Mucosa of rectum (tissue), 2 donors: ENCODE data around the gene SHLD1.
"Not testable (repeated sequence)": the region's sequence is repeated elsewhere in the genome, so short reads cannot be mapped to it uniquely, and the experiment has no call there.

Experiments
- H3K27ac ChIP-seq, 2 donors: one replicate each; pipeline ENCODE4 v1.7.0; 2013; ENCODE audit warnings: inconsistent platforms in 2 of 2, low read depth in 2 of 2, low read length in 2 of 2
- H3K27me3 ChIP-seq, 2 donors: one replicate each; pipeline ENCODE4 v1.7.0; 2013; ENCODE audit warnings: low read length in 2 of 2; ENCODE audit not compliant: control insufficient read depth in 2 of 2, insufficient read depth in 2 of 2
- H3K36me3 ChIP-seq, 2 donors: one replicate each; pipeline ENCODE4 v1.7.0; 2013; ENCODE audit warnings: low read length in 2 of 2; ENCODE audit not compliant: control insufficient read depth in 2 of 2, insufficient read depth in 2 of 2
- H3K4me1 ChIP-seq, 2 donors: one replicate each; pipeline ENCODE4 v1.7.0; 2013; ENCODE audit warnings: low read length in 2 of 2, mild to moderate bottlenecking in 1 of 2; ENCODE audit not compliant: control insufficient read depth in 2 of 2, insufficient read depth in 2 of 2
- H3K4me3 ChIP-seq, 2 donors: one replicate each; pipeline ENCODE4 v1.7.0; 2013; ENCODE audit warnings: low read length in 2 of 2
- H3K9ac ChIP-seq, 2 donors: one replicate each; pipeline ENCODE4 v1.7.0; 2013; ENCODE audit warnings: low read length in 2 of 2, low read depth in 1 of 2, mild to moderate bottlenecking in 1 of 2
- H3K9me3 ChIP-seq, 2 donors: one replicate each; pipeline ENCODE4 v1.7.0; 2013; ENCODE audit warnings: low read length in 2 of 2; ENCODE audit not compliant: control insufficient read depth in 2 of 2
- donor health status: healthy.
- donor health status: Normal muscosa, but diverticular disease.

The SHLD1 gene

DNA sequence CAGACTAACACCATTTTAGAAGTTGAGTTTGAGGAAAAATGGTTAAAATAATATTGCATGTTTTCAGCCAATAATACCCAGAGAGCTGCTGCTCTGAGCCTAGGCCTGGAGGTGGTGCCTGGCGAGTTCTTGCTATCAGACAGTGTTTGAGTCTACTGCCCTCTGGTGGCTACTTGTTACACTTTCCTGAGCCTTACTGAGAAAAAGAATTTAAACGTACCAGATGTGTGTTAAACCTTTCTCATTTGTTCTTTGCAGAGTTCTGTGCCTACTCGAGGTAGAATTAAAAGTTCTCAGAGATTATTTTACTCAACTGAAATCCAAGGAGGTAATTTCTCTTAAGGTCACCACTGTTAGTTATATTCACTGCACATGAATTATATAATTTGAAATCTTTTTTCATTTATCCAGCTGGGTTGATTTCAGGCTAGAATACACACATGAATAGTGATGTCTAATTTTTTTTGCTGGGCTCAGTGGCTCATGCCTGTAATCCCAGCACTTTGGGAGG lies 38.2 kb downstream of the SHLD1 start:
- Histone ChIP-seq H3K36me3 (no peaks in the 10 kb centered on the region), H3K4me1 (peaks cover 6 to 15% of the 10 kb centered on the region in 2 donors), H3K9ac (no peak overlapping the region), H3K27me3 (no peaks in the 10 kb centered on the region), H3K27ac (no peak overlapping the region), H3K4me3 (no peak overlapping the region), H3K9me3 (no peaks in the 10 kb centered on the region)

DNA sequence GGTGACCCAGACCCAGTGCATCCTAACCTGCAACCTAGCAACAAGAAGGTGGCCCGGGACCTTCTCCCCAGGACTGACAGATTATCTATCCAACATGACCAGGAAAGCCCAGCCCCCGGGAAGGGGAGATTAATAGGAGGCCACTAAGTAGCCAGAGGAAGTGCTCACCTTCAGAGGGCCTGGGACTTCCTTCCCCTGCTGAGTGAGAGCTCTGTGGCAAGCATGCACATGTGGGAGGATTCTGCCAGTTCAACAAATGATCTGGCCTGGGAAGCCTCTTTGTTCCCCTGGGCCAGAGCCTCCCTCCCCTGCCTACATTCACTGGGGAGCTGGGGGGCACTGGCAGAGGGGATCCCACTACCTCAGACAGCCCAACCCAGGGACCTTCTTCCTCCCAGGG lies 39.6 kb downstream of the SHLD1 start:
- H3K27ac ChIP-seq, result no peak overlapping the region
- H3K36me3 ChIP-seq, result no peaks in the 10 kb centered on the region
- H3K4me3 ChIP-seq, result no peak overlapping the region

DNA sequence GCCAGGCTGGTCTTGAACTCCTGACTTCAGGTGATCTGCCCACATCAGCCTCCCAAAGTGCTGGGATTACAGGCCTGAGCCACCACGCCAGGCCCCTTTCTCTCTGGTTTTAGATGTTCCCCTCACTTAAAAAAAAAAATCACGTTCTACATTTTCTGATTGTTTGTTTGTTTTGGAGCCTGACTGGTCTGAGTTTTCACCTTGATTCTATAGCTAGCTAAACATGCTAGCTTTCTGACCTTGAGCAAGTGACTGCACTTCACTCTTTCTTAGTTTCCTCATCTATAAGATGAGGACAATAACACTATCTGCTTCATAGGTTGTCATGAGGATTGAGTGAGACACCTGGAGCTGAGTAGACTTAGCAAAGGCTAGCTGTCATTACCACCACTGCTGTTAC lies 43.7 kb downstream of the SHLD1 start:
- H3K4me3 ChIP-seq, result no peak overlapping the region
- no peak overlapping the region for H3K9ac ChIP-seq
- H3K4me1 ChIP-seq, result peaks cover 12% of the 10 kb centered on the region in 2 donors
- no peaks in the 10 kb centered on the region for H3K36me3 ChIP-seq
- no peaks in the 10 kb centered on the region for H3K9me3 ChIP-seq
- H3K27me3 ChIP-seq, result no peaks in the 10 kb centered on the region
- H3K27ac ChIP-seq, result no peak overlapping the region

More for the DNA sequence above, 39.6 kb downstream of the SHLD1 start:
- Histone ChIP-seq H3K9me3 (no peaks in the 10 kb centered on the region), H3K9ac (no peak overlapping the region), H3K4me1 (peaks cover 6 to 12% of the 10 kb centered on the region in 2 donors), H3K27me3 (no peaks in the 10 kb centered on the region)

DNA sequence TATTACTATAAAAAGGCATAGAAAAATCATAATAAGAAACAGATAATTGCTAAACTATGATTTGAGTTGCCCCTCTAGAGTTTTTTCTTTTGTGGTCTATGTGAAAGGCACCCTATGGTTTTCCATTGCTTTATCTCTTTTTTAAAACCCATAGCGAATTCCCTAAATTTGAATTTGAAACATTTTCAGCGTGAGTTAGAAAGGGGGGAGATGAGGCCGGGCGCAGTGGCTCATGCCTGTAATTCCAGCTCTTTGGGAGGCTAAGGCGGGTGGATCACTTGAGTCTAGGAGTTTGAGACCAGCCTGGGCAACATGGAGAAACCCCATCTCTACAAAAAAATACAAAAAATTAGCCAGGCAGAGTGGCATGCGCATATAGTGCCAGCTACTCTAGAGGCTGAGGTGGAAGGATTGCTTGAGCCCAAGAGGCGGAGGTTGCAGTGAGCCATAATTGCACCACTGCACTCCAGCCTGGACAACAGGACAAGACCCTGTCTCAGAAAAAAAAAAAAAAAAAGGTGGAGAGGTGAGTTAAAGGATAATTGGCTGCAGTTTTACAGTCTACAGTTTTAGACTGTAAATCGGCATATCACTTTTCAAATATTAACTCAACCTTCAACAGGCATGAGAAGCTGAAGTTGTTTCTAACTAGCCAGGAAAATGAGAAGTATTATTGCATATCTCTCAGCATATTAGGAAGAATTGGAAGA lies 46.3 kb downstream of the SHLD1 start:
- H3K9me3 ChIP-seq, result no peaks in the 10 kb centered on the region
- no peaks in the 10 kb centered on the region for H3K36me3 ChIP-seq
- H3K4me3 ChIP-seq, result no peak overlapping the region
- no peak overlapping the region for H3K9ac ChIP-seq
- peaks cover 12% of the 10 kb centered on the region in 2 donors for H3K4me1 ChIP-seq
- H3K27ac ChIP-seq, result peak overlapping the region in 1 of 2 donors; percentile 60
- no peaks in the 10 kb centered on the region for H3K27me3 ChIP-seq

DNA sequence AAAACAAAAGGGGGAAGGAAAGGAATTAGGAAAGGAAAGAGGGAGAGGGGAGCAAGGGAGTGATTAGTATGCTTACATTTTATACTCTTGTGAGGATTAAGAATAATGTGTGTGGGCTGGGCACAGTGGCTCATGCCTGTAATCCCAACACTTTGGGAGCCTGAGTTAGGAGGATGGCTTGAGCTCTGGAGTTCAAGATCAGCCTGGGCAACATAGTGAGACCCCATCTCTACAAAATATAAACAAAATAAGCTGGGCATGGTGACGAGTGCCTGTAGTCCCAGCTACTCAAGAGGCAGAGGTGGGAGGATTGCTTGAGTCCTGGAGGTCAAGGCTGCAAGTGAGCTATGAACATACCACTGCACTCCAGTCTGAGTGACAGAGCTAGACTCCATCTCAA lies 47.0 kb downstream of the SHLD1 start:
- H3K9me3 ChIP-seq, result no peaks in the 10 kb centered on the region
- peaks cover 0 to 3% of the 10 kb centered on the region in 2 donors for H3K36me3 ChIP-seq
- H3K4me3 ChIP-seq, result no peak overlapping the region
- H3K27ac ChIP-seq, result peak overlapping the region; percentile 40 to 60
- peaks cover 12% of the 10 kb centered on the region in 2 donors for H3K4me1 ChIP-seq
- no peaks in the 10 kb centered on the region for H3K27me3 ChIP-seq
- H3K9ac ChIP-seq, result no peak overlapping the region

DNA sequence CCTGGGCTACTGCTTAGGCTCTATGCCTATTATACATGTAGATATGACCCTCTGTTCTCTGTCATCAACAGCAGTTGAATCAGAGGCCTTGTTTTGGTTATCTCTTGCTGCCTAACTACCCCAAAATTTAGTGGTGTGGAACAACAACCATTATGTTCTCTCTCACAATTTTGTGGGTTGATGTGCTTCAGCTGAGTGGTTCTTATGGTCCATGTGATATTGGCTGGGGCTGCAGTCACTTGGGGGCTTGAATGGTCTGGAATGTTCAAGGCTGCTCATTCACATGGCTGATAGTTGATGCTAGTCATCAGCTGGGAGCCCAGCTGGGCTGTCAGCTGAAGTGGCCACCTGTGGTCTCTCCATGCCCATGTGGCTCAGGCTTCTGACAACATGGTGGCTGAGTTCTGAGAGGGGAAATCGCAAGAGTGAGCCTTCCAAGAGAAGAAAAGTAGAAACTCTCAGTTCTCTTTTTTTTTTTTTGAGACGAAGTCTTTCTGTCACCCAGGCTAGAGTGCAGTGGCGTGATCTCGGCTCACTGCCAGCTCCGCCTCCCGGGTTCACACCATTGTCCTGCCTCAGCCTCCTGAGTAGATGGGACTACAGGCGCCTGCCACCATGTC lies 47.8 kb downstream of the SHLD1 start:
- Histone ChIP-seq H3K4me1 (peaks cover 12% of the 10 kb centered on the region in 2 donors), H3K27me3 (no peaks in the 10 kb centered on the region), H3K9me3 (no peaks in the 10 kb centered on the region), H3K4me3 (no peak overlapping the region), H3K36me3 (peaks cover 0 to 3% of the 10 kb centered on the region in 2 donors), H3K27ac (peak overlapping the region; percentile 19 to 40), H3K9ac (no peak overlapping the region)

DNA sequence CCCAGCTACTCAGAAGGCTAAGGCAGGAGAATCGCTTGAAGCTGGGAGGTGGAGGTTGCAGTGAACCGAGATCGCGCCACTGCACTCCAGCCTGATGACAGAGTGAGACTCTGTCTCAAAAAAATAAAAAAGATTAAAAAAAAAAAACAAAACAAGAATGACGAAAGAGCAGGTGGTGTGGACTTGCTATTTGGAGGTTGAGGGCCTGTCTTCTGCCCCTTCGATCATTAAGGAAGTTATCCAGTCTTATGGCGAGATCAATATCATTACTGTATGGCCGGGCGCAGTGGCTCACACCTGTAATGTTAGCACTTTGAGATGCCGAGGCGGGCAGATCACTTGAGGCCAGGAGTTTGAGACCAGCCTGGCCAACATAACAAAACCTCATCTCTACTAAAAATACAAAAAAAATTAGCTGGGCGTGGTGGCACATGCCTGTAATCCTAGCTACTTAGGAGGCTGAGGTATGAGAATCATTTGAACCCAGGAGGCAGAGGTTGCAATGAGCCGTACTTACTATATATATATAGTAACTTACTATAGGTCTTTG lies 53.6 kb downstream of the SHLD1 start:
- H3K27ac ChIP-seq, H3K36me3 ChIP-seq, H3K27me3 ChIP-seq, H3K9me3 ChIP-seq, H3K9ac ChIP-seq, H3K4me3 ChIP-seq: not testable (repeated sequence)
- H3K4me1 ChIP-seq, result peaks cover 2 to 12% of the 10 kb centered on the region in 2 donors

DNA sequence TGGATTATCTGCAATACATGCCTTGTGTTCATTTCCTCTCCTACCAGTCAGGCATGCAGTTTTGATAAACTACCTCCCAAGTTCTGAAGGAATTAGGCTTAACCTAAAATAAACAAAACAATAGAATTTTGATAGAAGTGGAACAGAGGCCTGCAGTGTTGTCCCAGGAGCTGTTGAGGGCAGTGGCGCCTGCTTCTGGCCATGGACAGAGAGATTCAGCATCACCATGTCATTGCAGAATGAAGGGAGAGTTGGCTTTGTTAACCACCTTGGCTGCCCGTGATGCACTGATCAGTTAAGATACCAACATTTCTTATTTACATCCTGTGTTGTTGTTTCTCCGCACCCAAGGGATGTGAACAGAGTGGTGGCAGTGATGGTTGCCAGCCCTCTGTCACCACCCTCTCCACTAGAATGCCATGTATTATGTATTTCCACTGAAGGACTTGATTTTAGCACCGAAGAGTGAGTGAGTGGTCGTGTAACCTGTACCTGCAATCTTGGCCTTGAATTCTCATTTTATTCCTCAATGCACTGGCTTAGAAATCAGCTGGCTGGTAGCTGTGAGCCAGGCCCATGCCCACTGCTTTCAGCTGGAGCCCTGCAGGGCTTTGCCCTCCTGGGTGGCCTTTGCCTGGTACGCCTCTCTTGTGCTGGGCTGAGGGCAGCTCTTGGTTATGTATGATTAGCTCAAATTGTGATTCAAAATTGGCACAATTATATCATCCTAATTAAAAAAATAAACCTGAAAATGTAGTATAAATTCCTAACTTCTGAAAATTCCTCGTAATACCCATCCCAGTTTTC lies 56.5 kb downstream of the SHLD1 start:
- Histone ChIP-seq H3K4me3 (no peak overlapping the region), H3K27ac (no peak overlapping the region), H3K27me3 (no peaks in the 10 kb centered on the region), H3K9ac (no peak overlapping the region), H3K4me1 (peaks cover 2 to 12% of the 10 kb centered on the region in 2 donors), H3K36me3 (peaks cover 0 to 3% of the 10 kb centered on the region in 2 donors), H3K9me3 (no peaks in the 10 kb centered on the region)

DNA sequence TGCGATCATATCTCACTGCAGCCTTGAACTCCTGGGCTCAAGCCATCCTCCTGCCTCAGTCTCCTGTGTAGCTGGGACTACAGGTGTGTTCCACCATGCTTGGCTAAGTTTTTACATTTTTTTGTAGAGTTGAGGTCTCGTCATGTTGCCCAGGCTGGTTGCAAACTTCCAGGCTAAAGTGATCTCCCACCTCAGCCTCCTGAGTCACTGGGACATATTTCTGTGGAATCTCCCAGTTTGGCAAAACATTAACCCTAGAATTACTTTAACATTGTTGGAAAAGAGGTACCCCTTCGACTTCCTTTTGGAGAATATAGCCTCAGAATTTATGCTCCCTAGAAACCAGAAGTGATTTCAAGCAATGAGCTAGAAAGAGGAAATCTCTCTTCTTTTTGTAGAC lies 57.2 kb downstream of the SHLD1 start:
- Histone ChIP-seq H3K4me1 (peaks cover 2 to 12% of the 10 kb centered on the region in 2 donors), H3K27ac (no peak overlapping the region), H3K27me3 (no peaks in the 10 kb centered on the region), H3K4me3 (no peak overlapping the region), H3K9ac (no peak overlapping the region), H3K9me3 (no peaks in the 10 kb centered on the region), H3K36me3 (no peaks in the 10 kb centered on the region)

DNA sequence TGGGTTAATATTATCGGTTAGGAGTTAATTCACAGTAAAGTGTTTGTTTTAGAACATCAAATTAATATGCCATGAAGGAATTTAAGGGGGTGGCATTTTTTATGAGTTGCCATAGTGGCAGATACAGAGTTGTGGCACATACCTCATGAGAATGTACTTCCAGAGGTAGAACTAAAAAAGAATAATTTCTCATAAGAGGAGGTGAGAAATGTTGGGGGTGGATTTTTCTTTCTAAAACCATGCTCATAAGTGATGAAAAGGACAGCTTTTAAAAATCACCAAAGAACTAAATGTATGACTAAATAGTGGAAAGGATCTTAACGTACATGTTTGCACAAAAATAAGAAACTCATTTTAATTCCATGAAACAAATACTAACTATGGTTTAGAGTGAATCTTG lies 58.7 kb downstream of the SHLD1 start:
- Histone ChIP-seq H3K36me3 (no peaks in the 10 kb centered on the region), H3K4me1 (peaks cover 2 to 12% of the 10 kb centered on the region in 2 donors), H3K27ac (no peak overlapping the region), H3K9ac (no peak overlapping the region), H3K4me3 (no peak overlapping the region), H3K9me3 (no peaks in the 10 kb centered on the region), H3K27me3 (no peaks in the 10 kb centered on the region)
